Measurements from ENCODE around the gene AQP5.

AQP5 gene

GRCh38 chr12:49969651-49970429, 8.2 kb downstream of the AQP5 start:
- in situ Hi-C loops (cut with MboI; ENCODE audit: low sequenced_read_pairs): loop anchor here (5.0 kb wide), 1 partner anchor 97 kb away; no protein-coding TSS in a partner anchor
- H3K9me3 ChIP-seq: no peaks in the 10 kb centered on the region
- DNase-seq (ENCODE audit: low spot score in 2 of 2): no peak
- peaks cover 5% of the 10 kb centered on the region for H3K4me1 ChIP-seq
- no peaks in the 10 kb centered on the region; the same call in 1 of the 2 replicates for H3K36me3 ChIP-seq (replicated peaks)
- H3K4me3 ChIP-seq: no peak overlapping the region
- H3K27me3 ChIP-seq (ENCODE audit: low read depth): no peaks in the 10 kb centered on the region

- no peaks in the 10 kb centered on the region for H3K27me3 ChIP-seq (ENCODE audit: low read depth)
- H3K4me1 ChIP-seq: peaks cover 5% of the 10 kb centered on the region
- H3K36me3 ChIP-seq (replicated peaks): no peaks in the 10 kb centered on the region; the same call in 1 of the 2 replicates
- no peak overlapping the region for H3K4me3 ChIP-seq
- no peak for DNase-seq (ENCODE audit: low spot score in 2 of 2)
- no peaks in the 10 kb centered on the region for H3K9me3 ChIP-seq
- in situ Hi-C loops (cut with MboI; ENCODE audit: low sequenced_read_pairs): no loop called here
Observed at GRCh38 chr12:49970658-49971057, 9.0 kb downstream of the AQP5 start.

- peaks cover 5% of the 10 kb centered on the region for H3K4me1 ChIP-seq
- no peak for DNase-seq (ENCODE audit: low spot score in 2 of 2)
- no peaks in the 10 kb centered on the region for H3K9me3 ChIP-seq
- H3K27me3 ChIP-seq (ENCODE audit: low read depth): no peaks in the 10 kb centered on the region
- H3K4me3 ChIP-seq: no peak overlapping the region
- no peaks in the 10 kb centered on the region; the same call in 1 of the 2 replicates for H3K36me3 ChIP-seq (replicated peaks)
- in situ Hi-C loops (cut with MboI; ENCODE audit: low sequenced_read_pairs): no loop called here
Observed at GRCh38 chr12:49971141-49971540, 9.5 kb downstream of the AQP5 start.

- Histone ChIP-seq H3K36me3 (replicated peaks) (no peaks in the 10 kb centered on the region; the same call in 1 of the 2 replicates), H3K27me3 (ENCODE audit: low read depth) (no peaks in the 10 kb centered on the region), H3K9me3 (no peaks in the 10 kb centered on the region), H3K4me1 (peaks cover 5% of the 10 kb centered on the region), H3K4me3 (no peak overlapping the region)
- in situ Hi-C loops (cut with MboI; ENCODE audit: low sequenced_read_pairs): no loop called here
- no peak for DNase-seq (ENCODE audit: low spot score in 2 of 2)
Observed at GRCh38 chr12:49972129-49972528, 10.5 kb downstream of the AQP5 start.

- in situ Hi-C loops (cut with MboI; ENCODE audit: low sequenced_read_pairs): no loop called here
- H3K4me3 ChIP-seq: no peak within 1 kb of the TSS
Observed at GRCh38 chr12:49972641-49973360, 11.1 kb downstream of the AQP5 start, which contains the start of gene AQP6. TSS of gene AQP6 (plus strand) at chr12:49972947. CDS start at chr12:49973174, 227 bp downstream.

GRCh38 chr12:49973361-49973830, 11.7 kb downstream of the AQP5 start:
- DNase-seq (ENCODE audit: low spot score in 2 of 2): no peak
- H3K9me3 ChIP-seq: no peaks in the 10 kb centered on the region
- H3K27me3 ChIP-seq (ENCODE audit: low read depth): no peaks in the 10 kb centered on the region
- H3K4me1 ChIP-seq: no peaks in the 10 kb centered on the region
- in situ Hi-C loops (cut with MboI; ENCODE audit: low sequenced_read_pairs): no loop called here
- no peak overlapping the region for H3K4me3 ChIP-seq
- H3K36me3 ChIP-seq (replicated peaks): no peaks in the 10 kb centered on the region

More at GRCh38 chr12:49972641-49973360, 11.1 kb downstream of the AQP5 start, which contains the start of gene AQP6:
- no peak for DNase-seq (ENCODE audit: low spot score in 2 of 2)
- Histone ChIP-seq H3K4me1 (peaks cover 2% of the 10 kb centered on the region), H3K9me3 (no peaks in the 10 kb centered on the region), H3K36me3 (replicated peaks) (no peaks in the 10 kb centered on the region; the same call in 1 of the 2 replicates), H3K27me3 (ENCODE audit: low read depth) (no peaks in the 10 kb centered on the region)

- in situ Hi-C loops (cut with MboI; ENCODE audit: low sequenced_read_pairs): no loop called here
- no peaks in the 10 kb centered on the region for H3K27me3 ChIP-seq (ENCODE audit: low read depth)
- DNase-seq (ENCODE audit: low spot score in 2 of 2): no peak
- H3K4me3 ChIP-seq: no peak overlapping the region
- no peaks in the 10 kb centered on the region for H3K36me3 ChIP-seq (replicated peaks)
- no peaks in the 10 kb centered on the region for H3K4me1 ChIP-seq
- no peaks in the 10 kb centered on the region for H3K9me3 ChIP-seq
Observed at GRCh38 chr12:49974231-49974675, 12.6 kb downstream of the AQP5 start.

- DNase-seq (ENCODE audit: low spot score in 2 of 2): no peak
Observed at GRCh38 chr12:49974677-49975317, 13.1 kb downstream of the AQP5 start.

GRCh38 chr12:49975318-49975761, 13.7 kb downstream of the AQP5 start:
- Histone ChIP-seq H3K4me3 (no peak overlapping the region), H3K4me1 (no peaks in the 10 kb centered on the region), H3K36me3 (replicated peaks) (no peaks in the 10 kb centered on the region), H3K27me3 (ENCODE audit: low read depth) (no peaks in the 10 kb centered on the region), H3K9me3 (no peaks in the 10 kb centered on the region)
- no peak for DNase-seq (ENCODE audit: low spot score in 2 of 2)
- in situ Hi-C loops (cut with MboI; ENCODE audit: low sequenced_read_pairs): no loop called here

More at GRCh38 chr12:49974677-49975317, 13.1 kb downstream of the AQP5 start:
- Histone ChIP-seq H3K27me3 (ENCODE audit: low read depth) (no peaks in the 10 kb centered on the region), H3K4me3 (no peak overlapping the region), H3K36me3 (replicated peaks) (no peaks in the 10 kb centered on the region), H3K4me1 (no peaks in the 10 kb centered on the region), H3K9me3 (no peaks in the 10 kb centered on the region)
- in situ Hi-C loops (cut with MboI; ENCODE audit: low sequenced_read_pairs): no loop called here

GRCh38 chr12:49976557-49976956, 14.9 kb downstream of the AQP5 start:
- in situ Hi-C loops (cut with MboI; ENCODE audit: low sequenced_read_pairs): no loop called here
- no peaks in the 10 kb centered on the region for H3K27me3 ChIP-seq (ENCODE audit: low read depth)
- no peak overlapping the region for H3K4me3 ChIP-seq
- no peaks in the 10 kb centered on the region for H3K9me3 ChIP-seq
- no peaks in the 10 kb centered on the region for H3K36me3 ChIP-seq (replicated peaks)
- no peaks in the 10 kb centered on the region for H3K4me1 ChIP-seq
- DNase-seq (ENCODE audit: low spot score in 2 of 2): no peak

GRCh38 chr12:49978125-49978524, 16.5 kb downstream of the AQP5 start:
- Histone ChIP-seq H3K9me3 (no peaks in the 10 kb centered on the region), H3K4me3 (no peak overlapping the region), H3K36me3 (replicated peaks) (no peaks in the 10 kb centered on the region), H3K27me3 (ENCODE audit: low read depth) (no peaks in the 10 kb centered on the region), H3K4me1 (no peaks in the 10 kb centered on the region)
- in situ Hi-C loops (cut with MboI; ENCODE audit: low sequenced_read_pairs): no loop called here
- no peak for DNase-seq (ENCODE audit: low spot score in 2 of 2)

GRCh38 chr12:49979016-49979586, 17.4 kb downstream of the AQP5 start:
- Histone ChIP-seq H3K36me3 (replicated peaks) (no peaks in the 10 kb centered on the region), H3K27me3 (ENCODE audit: low read depth) (no peaks in the 10 kb centered on the region), H3K4me3 (no peak overlapping the region), H3K4me1 (no peaks in the 10 kb centered on the region), H3K9me3 (no peaks in the 10 kb centered on the region)
- no peak for DNase-seq (ENCODE audit: low spot score in 2 of 2)
- in situ Hi-C loops (cut with MboI; ENCODE audit: low sequenced_read_pairs): no loop called here

GRCh38 chr12:49979791-49980190, 18.1 kb downstream of the AQP5 start:
- DNase-seq (ENCODE audit: low spot score in 2 of 2): no peak
- H3K9me3 ChIP-seq: no peaks in the 10 kb centered on the region
- H3K4me1 ChIP-seq: no peaks in the 10 kb centered on the region
- H3K27me3 ChIP-seq (ENCODE audit: low read depth): no peaks in the 10 kb centered on the region
- in situ Hi-C loops (cut with MboI; ENCODE audit: low sequenced_read_pairs): no loop called here
- H3K36me3 ChIP-seq (replicated peaks): no peaks in the 10 kb centered on the region; the same call in 1 of the 2 replicates
- no peak overlapping the region for H3K4me3 ChIP-seq
